Neural progenitor cell (in vitro differentiated cells): ENCODE data around the gene NEU1. TPM values are rescaled to one million over a fixed set of nuclear protein-coding genes. Genes with fewer than 3 reads are reported as not detected.
A peak's percentile ranks its signal among the peaks of the same experiment; 100 is the strongest.

ENCODE experiments used
- DNase-seq: peaks from one replicate; pipeline ENCODE4 v3.0.0-alpha.2; 2016; ENCODE audit warnings: low spot score
- H2AFZ ChIP-seq: fragments of 200-600 bp; sonication (generic); replicated peaks from 2 replicates; pipeline ENCODE4 v1.6.1; 2016; ENCODE audit warnings: antibody characterized with exemption
- H3F3A ChIP-seq: fragments of 200-600 bp; sonication (generic); 2 replicates; pipeline ENCODE4 v1.6.1; 2016; ENCODE audit warnings: antibody characterized with exemption, low read depth
- H3K27ac ChIP-seq: fragments of 200-600 bp; sonication (generic); 2 replicates; pipeline ENCODE4 v1.5.1; 2016; ENCODE audit warnings: mild to moderate bottlenecking
- H3K27me3 ChIP-seq: fragments of 200-600 bp; sonication (generic); 2 replicates; pipeline ENCODE4 v1.6.1; 2016; ENCODE audit warnings: mild to moderate bottlenecking, moderate library complexity
- H3K36me3 ChIP-seq: fragments of 200-600 bp; sonication (generic); 2 replicates; pipeline ENCODE4 v1.5.1; 2016
- H3K4me1 ChIP-seq: fragments of 200-600 bp; sonication (generic); 2 replicates; pipeline ENCODE4 v1.6.1; 2016; ENCODE audit warnings: mixed run types
- H3K4me2 ChIP-seq: fragments of 200-600 bp; sonication (generic); 2 replicates; pipeline ENCODE4 v1.6.1; 2016
- H3K4me3 ChIP-seq: fragments of 200-600 bp; sonication (generic); 2 replicates; pipeline ENCODE4 v1.5.1; 2016
- H3K79me2 ChIP-seq: fragments of 200-600 bp; sonication (generic); 2 replicates; pipeline ENCODE4 v1.6.1; 2016; ENCODE audit warnings: low read depth
- H3K9ac ChIP-seq: fragments of 200-600 bp; sonication (generic); 2 replicates; pipeline ENCODE4 v1.6.1; 2016
- H3K9me3 ChIP-seq: fragments of 200-600 bp; sonication (generic); 2 replicates; pipeline ENCODE4 v1.5.1; 2016; ENCODE audit warnings: low read depth
- H4K20me1 ChIP-seq: fragments of 200-600 bp; sonication (generic); 2 replicates; pipeline ENCODE4 v1.6.1; 2016; ENCODE audit warnings: low read depth
- H3K27ac Mint-ChIP-seq: 3 replicates; pipeline ENCODE4 v1.8.0; 2021; ENCODE audit warnings: mixed read lengths
- H3K27me3 Mint-ChIP-seq: 2 replicates; pipeline ENCODE4 v1.8.0; 2022; ENCODE audit warnings: low read depth, mild to moderate bottlenecking, inconsistent platforms, moderate library complexity, mixed read lengths; ENCODE audit not compliant: insufficient read depth
- H3K36me3 Mint-ChIP-seq: 3 replicates; pipeline ENCODE4 v1.8.0; 2021; ENCODE audit warnings: mixed read lengths
- H3K4me1 Mint-ChIP-seq: 3 replicates; pipeline ENCODE4 v1.8.0; 2021; ENCODE audit warnings: mixed read lengths
- H3K4me3 Mint-ChIP-seq: 3 replicates; pipeline ENCODE4 v1.8.0; 2021; ENCODE audit warnings: mild to moderate bottlenecking, moderate library complexity, mixed read lengths
- H3K9me3 Mint-ChIP-seq: 3 replicates; pipeline ENCODE4 v1.8.0; 2020; ENCODE audit warnings: mixed read lengths
- EZH2 ChIP-seq: fragments of 200-600 bp; sonication (generic); IDR thresholded peaks from 2 replicates; pipeline ENCODE4 v1.6.1; 2017; ENCODE audit warnings: antibody characterized with exemption, mild to moderate bottlenecking, moderate library complexity
- EZH2phosphoT487 ChIP-seq: fragments of 200-600 bp; sonication (generic); IDR thresholded peaks from 2 replicates; pipeline ENCODE4 v1.6.1; 2017; ENCODE audit warnings: antibody characterized with exemption
- total RNA-seq: library from RNA; depleted of rRNA; stranded (reverse); fragments of >200 nt; gene quantifications from 2 replicates; pipeline ENCODE4 v1.2.3, GENCODE V29; 2015; ENCODE audit warnings: low replicate concordance
- TF ChIP-seq, protein P1 (sequence below): fragments of 200-600 bp; sonication (generic); IDR thresholded peaks from 2 replicates; pipeline ENCODE4 v1.5.1; 2017; ENCODE audit warnings: antibody characterized with exemption, mild to moderate bottlenecking

NEU1 gene
- total RNA-seq, 1 donor from 2014 or later = 17.4 TPM

DNA sequence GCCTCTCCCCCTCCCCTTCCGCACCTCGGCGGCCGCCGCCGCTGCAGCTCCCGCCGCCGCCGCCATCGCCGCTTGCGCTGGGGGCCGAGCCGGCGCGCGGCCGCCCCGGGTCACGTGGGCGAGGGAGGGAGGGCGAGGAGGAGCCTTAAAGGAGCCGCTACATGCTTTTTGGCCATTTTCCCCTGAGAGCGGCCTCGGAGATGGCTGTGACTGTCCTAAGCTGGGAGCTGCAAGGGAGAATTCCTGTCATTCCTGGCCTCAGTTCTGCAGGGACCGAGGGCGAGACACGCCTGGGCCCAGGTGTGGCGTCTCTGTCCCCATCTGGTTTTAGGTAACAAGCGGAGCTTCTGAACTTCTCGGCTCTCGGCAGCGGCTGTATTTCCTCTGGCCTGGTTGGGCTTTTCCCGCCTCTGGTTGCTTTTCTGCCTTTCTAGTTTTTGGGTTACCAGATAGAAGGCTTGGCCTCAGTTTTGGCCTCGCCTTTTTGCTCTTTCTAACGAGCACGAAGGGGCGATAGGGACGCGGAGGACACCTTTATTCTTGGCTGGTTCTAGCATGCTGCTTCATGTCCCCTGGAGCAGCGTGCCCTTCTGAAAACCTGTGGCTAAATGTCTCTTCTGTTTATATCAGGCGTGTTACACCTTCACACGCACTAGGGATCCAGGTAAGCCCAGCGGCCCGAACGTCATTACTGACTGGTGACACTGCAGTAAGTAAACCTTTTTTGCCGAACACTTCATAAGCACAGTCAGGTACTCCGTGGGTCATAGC is 35.2 kb upstream of the NEU1 start, which contains the start of gene EHMT2:
TSS of gene EHMT2 (minus strand) at position 87 of the 771 bp plus-strand sequence. CDS start at position 66, 21 bp downstream.
- peak; percentile 96 for DNase-seq
- Mint-ChIP-seq H3K27ac (peak within 1 kb of the TSS; percentile 89), H3K27me3 (no peaks in the 10 kb centered on the region), H3K9me3 (no peaks in the 10 kb centered on the region), H3K4me1 (peaks cover 39% of the 10 kb centered on the region), H3K36me3 (peaks cover 14% of the 10 kb centered on the region), H3K4me3 (peak within 1 kb of the TSS; percentile 98)
- Histone ChIP-seq H3K9ac (peak within 1 kb of the TSS; percentile 73), H3K79me2 (peaks cover 75% of the 10 kb centered on the region), H3K36me3 (peaks cover 22% of the 10 kb centered on the region), H3K4me2 (peak within 1 kb of the TSS; percentile 99), H2AFZ (peak within 1 kb of the TSS; percentile 96), H3K27ac (no peak within 1 kb of the TSS), H3K9me3 (no peaks in the 10 kb centered on the region), H3K4me3 (peak within 1 kb of the TSS; percentile 83), H3K27me3 (no peaks in the 10 kb centered on the region), H4K20me1 (peaks cover 42% of the 10 kb centered on the region), H3K4me1 (peaks cover 24% of the 10 kb centered on the region), H3F3A (peaks cover 56% of the 10 kb centered on the region)
- TF ChIP-seq, protein P1, sequence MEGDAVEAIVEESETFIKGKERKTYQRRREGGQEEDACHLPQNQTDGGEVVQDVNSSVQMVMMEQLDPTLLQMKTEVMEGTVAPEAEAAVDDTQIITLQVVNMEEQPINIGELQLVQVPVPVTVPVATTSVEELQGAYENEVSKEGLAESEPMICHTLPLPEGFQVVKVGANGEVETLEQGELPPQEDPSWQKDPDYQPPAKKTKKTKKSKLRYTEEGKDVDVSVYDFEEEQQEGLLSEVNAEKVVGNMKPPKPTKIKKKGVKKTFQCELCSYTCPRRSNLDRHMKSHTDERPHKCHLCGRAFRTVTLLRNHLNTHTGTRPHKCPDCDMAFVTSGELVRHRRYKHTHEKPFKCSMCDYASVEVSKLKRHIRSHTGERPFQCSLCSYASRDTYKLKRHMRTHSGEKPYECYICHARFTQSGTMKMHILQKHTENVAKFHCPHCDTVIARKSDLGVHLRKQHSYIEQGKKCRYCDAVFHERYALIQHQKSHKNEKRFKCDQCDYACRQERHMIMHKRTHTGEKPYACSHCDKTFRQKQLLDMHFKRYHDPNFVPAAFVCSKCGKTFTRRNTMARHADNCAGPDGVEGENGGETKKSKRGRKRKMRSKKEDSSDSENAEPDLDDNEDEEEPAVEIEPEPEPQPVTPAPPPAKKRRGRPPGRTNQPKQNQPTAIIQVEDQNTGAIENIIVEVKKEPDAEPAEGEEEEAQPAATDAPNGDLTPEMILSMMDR = no peak
- TF ChIP-seq EZH2 = no peak
- TF ChIP-seq EZH2phosphoT487 = no peak

DNA sequence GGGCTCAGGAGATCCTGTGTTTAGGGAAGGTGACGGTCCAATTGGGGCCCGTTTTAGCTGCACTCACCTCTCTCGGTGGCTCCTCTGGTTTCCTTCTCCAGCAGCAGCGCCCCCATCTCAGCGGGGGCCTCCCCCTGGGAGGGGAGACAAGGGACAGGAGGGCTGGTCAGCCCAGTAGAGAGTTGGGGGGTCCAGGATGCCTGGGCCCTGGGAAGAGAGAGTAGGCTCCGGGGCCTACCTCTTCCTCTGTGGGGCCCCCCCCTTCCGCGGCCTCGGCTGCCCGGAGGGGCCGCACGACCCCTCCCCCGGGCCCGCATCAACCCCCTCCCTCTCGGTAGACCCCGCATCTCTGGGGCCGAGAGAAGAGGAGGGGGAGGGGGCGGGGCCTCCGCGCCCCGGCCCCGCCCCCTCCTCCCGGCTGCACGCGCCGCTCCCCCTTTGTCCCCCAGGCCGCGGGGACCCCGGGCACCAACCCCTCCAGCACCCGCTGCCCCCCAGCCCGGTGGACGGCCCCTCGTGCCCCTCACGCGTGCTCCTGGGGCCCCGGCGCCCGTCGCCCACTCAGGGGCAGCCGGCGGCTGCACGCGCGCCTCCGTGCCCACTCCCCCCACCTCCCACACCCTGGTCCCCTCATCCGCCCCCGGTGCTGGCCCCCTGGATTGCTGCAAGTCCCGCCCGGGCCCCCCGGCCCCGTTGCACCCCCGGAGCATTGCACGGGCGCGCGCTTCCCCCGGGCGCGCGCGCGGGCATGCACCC is 34.4 kb upstream of the NEU1 start:
- peaks cover 75% of the 10 kb centered on the region for H3K79me2 ChIP-seq
- no peak overlapping the region for H3K27ac Mint-ChIP-seq
- peak; percentile 75 for DNase-seq
- TF ChIP-seq, protein P1 = no peak
- TF ChIP-seq EZH2 (no peak), EZH2phosphoT487 (no peak)
- no peaks in the 10 kb centered on the region for H3K9me3 ChIP-seq
- H3K27me3 Mint-ChIP-seq = no peaks in the 10 kb centered on the region
- H3K4me3 ChIP-seq = peak overlapping the region; percentile 83
- peaks cover 34% of the 10 kb centered on the region for H3K4me1 Mint-ChIP-seq
- peak overlapping the region; percentile 73 for H3K9ac ChIP-seq
- peak overlapping the region; percentile 90 for H3K4me3 Mint-ChIP-seq
- H2AFZ ChIP-seq = peak overlapping the region; percentile 96
- no peaks in the 10 kb centered on the region for H3K9me3 Mint-ChIP-seq
- H3K36me3 Mint-ChIP-seq = peaks cover 17% of the 10 kb centered on the region
- peaks cover 22% of the 10 kb centered on the region for H3K36me3 ChIP-seq
- peaks cover 42% of the 10 kb centered on the region for H4K20me1 ChIP-seq
- H3F3A ChIP-seq = peaks cover 51% of the 10 kb centered on the region
- peaks cover 19% of the 10 kb centered on the region for H3K4me1 ChIP-seq
- peak overlapping the region; percentile 99 for H3K4me2 ChIP-seq
- H3K27me3 ChIP-seq = no peaks in the 10 kb centered on the region
- no peak overlapping the region for H3K27ac ChIP-seq

DNA sequence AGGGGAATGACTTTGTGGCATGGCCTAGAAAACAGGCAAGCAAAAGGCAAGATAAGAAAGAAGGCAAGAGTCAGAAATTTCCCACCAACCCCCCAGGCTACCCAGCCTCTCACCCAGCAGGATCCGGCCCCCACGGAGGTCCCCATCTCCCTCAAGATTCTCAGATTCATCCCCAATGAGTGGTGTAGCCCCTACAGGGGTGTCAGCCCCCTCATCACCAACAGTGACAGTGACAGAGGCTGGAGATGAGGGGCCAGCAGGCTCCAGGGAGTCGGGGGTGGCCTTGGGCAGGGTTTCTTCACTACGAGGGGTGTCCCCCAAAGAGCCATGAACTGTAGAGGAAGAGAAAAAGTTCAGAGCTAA is 33.9 kb upstream of the NEU1 start:
- H3K79me2 ChIP-seq = peaks cover 73% of the 10 kb centered on the region
- no peak overlapping the region for H2AFZ ChIP-seq
- H3K36me3 ChIP-seq = peaks cover 27% of the 10 kb centered on the region
- peak overlapping the region; percentile 99 for H3K4me2 ChIP-seq
- H3K9me3 ChIP-seq = no peaks in the 10 kb centered on the region
- peaks cover 20% of the 10 kb centered on the region for H3K36me3 Mint-ChIP-seq
- H3K27me3 ChIP-seq = no peaks in the 10 kb centered on the region
- H3K27ac Mint-ChIP-seq = peak overlapping the region; percentile 89
- peaks cover 19% of the 10 kb centered on the region for H3K4me1 ChIP-seq
- TF ChIP-seq EZH2 (no peak), EZH2phosphoT487 (no peak)
- TF ChIP-seq, protein P1 = no peak
- peaks cover 34% of the 10 kb centered on the region for H3K4me1 Mint-ChIP-seq
- H3K27ac ChIP-seq = no peak overlapping the region
- peaks cover 49% of the 10 kb centered on the region for H3F3A ChIP-seq
- peak overlapping the region; percentile 83 for H3K4me3 ChIP-seq
- H3K9ac ChIP-seq = peak overlapping the region; percentile 73
- H3K4me3 Mint-ChIP-seq = peak overlapping the region; percentile 90
- no peak for DNase-seq
- no peaks in the 10 kb centered on the region for H3K9me3 Mint-ChIP-seq
- peaks cover 42% of the 10 kb centered on the region for H4K20me1 ChIP-seq
- H3K27me3 Mint-ChIP-seq = no peaks in the 10 kb centered on the region
